Activated CD8-positive, alpha-beta memory T cell treated with anti-CD3 and anti-CD28 coated beads for 1 hour (primary cell): ENCODE measurements around the gene LBHD2.

Experiments used
- DNase-seq, 2 donors: peaks; one replicate each; pipeline ENCODE4 v3.0.0-alpha.2; 2020; ENCODE audit warnings: low read depth in 1 of 2; ENCODE audit errors: extremely low read depth in 1 of 2

LBHD2 gene

GRCh38 chr14:103129301-103130016 lies 45.4 kb downstream of the LBHD2 start:
- no peak for DNase-seq

- no peak for DNase-seq
These were observed 46.2 kb downstream of the LBHD2 start for GRCh38 chr14:103130017-103130764.

GRCh38 chr14:103130965-103131364 lies 47.0 kb downstream of the LBHD2 start:
- DNase-seq, result no peak

GRCh38 chr14:103131580-103131979 lies 47.6 kb downstream of the LBHD2 start:
- no peak for DNase-seq

GRCh38 chr14:103132381-103133209 lies 48.6 kb downstream of the LBHD2 start:
- no peak for DNase-seq

GRCh38 chr14:103133210-103134140 lies 49.5 kb downstream of the LBHD2 start:
- no peak for DNase-seq

- no peak for DNase-seq
These were observed 50.4 kb downstream of the LBHD2 start for GRCh38 chr14:103134405-103134804.

- no peak for DNase-seq
These were observed 50.9 kb downstream of the LBHD2 start for GRCh38 chr14:103134919-103135318.

- no peak for DNase-seq
These were observed 51.6 kb downstream of the LBHD2 start for GRCh38 chr14:103135333-103136260.

- no peak for DNase-seq
These were observed 52.6 kb downstream of the LBHD2 start for GRCh38 chr14:103136388-103137271.

GRCh38 chr14:103137689-103138300 lies 53.8 kb downstream of the LBHD2 start:
- DNase-seq, result no peak

GRCh38 chr14:103138301-103139131 lies 54.5 kb downstream of the LBHD2 start:
- no peak for DNase-seq

GRCh38 chr14:103139132-103140025 lies 55.4 kb downstream of the LBHD2 start:
- no peak for DNase-seq
